ENCODE results near the gene PKNOX2.

PKNOX2 gene

DNA sequence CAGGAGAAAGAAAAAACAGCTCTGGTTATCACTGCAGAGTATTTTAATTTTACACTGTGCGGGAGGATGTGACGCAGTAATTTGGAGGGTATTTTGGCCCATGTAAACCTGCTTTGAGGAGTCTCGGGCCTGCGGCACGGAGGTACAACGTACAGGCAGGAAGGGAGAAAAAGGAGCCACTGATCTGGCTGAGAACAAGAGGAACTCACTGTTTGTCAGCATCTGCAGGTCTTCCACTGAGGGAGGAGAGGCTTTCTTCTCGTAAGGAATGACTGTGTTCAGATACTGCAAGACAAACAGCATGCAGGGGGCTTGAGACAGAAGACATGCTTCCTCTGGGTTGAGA is 287.5 kb downstream of the PKNOX2 start:
- no peak for DNase-seq

DNA sequence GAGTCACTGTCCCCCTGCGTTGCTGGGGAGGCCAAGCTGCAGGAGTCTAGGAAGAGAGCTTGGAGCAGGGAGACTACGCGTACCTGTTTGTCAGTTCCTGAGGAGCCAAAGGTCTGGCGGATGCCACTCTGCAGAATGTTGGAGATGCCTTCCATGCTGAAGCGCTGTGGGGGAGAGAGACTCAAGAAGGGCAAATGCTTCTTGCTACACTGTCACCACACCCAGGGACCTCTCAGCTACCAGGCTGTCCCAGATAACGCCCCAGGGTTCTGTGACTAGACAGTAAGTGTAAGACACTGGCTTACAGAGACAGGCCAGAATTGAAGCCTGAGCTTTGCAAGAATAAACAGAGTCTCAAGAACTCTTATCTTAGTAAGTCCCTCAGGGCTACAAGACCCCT is 289.5 kb downstream of the PKNOX2 start:
- no peak for DNase-seq

DNA sequence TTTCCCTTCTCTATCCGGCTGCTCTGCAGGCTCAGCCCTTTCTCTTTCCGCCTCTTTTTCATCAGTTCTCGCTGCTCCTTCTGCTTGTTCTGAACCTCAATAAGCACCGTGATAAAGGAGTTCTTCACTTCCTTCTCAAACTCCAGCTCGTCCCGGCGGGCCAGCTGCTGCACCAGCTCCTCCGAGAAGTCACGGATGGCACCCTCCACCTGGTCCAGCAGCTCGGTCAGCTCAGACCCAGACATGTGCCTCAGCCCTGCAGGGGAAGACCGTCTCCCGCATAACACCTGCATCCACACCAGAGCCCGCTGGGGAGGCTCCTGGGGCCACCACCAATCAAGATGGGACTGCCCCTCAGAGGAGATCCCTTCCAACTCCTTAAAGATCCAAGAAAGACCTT is 291.3 kb downstream of the PKNOX2 start:
- no peak for DNase-seq

DNA sequence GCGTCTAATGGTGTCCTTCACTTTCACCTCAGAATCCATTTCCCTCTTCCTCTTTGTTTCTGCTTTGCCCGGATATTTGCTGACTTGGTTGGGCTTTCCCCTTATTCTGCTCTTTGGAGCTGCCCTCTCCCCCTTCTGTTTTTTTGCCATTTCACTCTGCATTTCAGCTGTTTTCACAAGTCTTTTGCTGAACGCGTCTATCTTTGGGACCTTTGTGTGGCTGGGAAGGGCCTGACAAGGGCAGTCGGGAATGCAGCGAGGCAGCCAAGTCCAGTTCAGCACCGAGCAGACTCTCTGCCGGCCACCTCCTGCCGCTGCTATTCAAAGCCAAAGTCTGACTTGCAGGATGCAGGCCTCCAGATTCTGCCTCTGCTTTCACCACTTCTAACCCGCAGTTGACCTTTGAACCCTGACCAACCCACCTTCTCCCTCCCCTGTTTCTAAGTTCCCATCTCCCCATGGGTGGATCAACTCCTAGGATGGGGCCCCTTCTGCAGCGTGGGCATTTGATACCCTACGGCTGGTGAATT is 293.3 kb downstream of the PKNOX2 start:
- DNase-seq, result no peak

DNA sequence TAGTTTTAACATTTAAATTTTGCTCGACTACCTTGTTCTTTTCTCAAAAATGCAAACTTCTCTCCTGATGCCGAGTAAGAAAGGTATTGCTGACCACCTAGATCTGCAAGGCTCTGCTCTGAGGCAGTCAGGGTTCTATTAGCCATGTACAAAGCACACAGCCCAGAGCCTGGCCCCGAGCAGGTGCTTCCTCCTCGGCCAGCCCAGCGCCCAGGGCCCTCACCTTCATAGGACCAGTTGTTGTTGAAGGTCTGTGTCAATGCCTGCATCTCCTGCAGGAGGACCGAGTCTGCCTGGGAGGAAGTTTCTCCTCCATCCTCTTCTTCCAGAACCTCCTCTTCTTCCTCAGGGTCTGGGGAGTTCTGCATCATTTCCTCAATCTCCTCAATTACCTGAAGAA is 295.7 kb downstream of the PKNOX2 start:
- no peak for DNase-seq

DNA sequence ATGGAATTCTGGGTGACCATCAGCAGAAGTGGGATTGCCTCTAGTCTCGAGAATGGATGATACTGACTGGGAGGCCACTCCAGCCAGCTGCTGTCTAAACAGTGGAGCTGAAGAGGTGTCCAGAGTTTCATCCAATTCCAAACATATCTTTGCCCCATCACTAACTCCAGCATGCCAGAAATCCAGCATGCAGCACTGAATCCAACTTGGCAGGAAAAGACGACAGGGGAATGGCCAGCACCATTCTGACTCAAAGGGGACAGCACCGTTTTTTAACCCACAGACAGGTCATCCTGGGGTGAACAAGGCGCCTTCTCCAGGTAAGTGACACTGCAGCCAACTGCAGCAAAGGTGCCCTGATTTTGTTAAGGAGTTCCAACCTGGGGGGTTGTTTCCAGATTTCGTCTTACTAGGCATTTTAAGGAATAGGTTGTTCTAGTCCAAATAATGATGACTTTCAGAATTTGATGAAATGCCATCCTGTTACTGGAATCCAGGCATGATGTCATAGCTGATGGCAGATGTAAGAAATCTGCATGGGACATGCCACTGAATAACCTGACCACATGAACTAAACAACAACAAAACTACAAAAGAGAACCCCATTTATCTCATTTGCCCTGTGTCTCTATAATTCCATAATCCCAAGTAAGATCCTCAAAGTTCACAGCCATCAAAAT is 299.2 kb downstream of the PKNOX2 start:
- no peak for DNase-seq

DNA sequence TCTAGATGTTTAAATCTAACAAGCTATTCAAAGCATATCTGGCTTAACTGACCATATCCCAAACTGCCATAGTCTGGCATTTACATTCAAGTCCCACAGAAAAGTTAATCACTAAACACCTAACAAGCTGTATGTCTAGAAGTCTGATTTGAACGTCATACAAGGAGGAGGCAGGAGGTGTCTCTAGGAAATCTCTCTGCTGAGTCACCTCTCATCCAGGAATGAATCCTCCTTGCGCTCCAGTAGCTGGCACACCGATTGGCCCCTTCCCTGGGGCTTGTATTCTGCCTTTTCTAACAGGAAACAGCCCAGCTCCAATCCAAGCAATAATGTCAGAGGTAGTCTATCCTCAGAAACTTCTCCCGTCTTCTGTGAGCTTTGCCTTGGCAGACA is 299.7 kb downstream of the PKNOX2 start:
- DNase-seq, result no peak

DNA sequence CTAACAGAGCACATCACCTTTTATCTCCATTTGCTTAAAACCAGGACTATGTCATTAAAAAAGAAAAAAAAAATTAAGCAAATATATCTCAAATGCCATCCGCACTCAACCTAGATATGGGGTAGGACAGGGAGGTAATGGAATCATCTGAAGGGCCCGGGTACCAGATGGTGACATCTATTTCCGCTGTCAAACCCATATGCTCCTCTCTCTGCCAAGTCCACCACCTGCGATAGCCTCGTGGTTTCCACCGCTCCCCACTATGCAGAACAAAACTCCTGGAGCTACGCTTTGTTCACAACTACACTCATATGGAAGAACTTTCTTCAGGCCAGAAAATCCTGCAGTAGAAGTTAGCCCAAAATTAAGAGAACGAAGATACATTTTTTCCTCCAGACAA is 300.1 kb downstream of the PKNOX2 start:
- no peak for DNase-seq

DNA sequence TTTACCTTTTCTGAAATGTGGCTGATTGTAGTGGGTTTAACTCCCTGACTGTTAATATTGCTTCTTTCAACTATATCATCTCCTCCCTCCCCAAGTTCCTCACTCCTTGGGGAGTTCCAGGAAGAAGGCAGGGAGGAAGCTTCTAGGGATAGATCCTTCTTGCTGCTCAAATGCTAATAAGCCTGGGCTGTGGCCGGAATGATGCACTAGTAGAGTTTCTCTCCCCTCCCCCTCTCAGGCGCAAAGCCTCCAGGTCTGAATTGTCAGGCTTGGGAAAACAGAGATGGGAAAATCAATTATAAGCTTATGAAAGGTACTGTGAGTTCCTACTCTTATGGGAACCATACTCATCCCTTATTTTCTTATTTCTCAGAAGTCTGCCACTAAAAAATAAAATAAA is 300.7 kb downstream of the PKNOX2 start:
- no peak for DNase-seq

DNA sequence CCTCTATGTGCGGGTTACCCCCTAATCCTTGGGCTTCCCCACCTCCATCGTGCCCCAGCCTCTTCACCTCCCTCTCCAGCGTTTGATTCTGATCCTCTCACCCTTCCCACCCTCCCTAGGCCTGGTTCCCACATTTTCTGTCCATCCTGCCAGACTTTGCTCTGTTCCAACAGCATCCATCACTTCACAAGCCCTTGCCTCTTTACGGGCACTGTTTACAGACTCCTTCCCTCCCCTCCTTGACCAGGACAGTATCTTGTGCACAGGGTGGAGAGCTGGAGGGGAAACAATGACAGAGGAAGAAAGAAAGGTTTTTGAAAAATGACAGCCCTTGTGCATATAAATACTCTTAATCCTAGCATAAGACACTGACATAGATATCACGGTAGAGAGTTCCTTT is 301.1 kb downstream of the PKNOX2 start:
- no peak for DNase-seq

- no peak for DNase-seq
Observed at GRCh38 chr11:125468025-125468424, 303.5 kb downstream of the PKNOX2 start.

- DNase-seq, result no peak
Observed at GRCh38 chr11:125468852-125469251, 304.3 kb downstream of the PKNOX2 start.

- DNase-seq, result no peak
Observed at GRCh38 chr11:125470355-125470754, 305.8 kb downstream of the PKNOX2 start.

DNA sequence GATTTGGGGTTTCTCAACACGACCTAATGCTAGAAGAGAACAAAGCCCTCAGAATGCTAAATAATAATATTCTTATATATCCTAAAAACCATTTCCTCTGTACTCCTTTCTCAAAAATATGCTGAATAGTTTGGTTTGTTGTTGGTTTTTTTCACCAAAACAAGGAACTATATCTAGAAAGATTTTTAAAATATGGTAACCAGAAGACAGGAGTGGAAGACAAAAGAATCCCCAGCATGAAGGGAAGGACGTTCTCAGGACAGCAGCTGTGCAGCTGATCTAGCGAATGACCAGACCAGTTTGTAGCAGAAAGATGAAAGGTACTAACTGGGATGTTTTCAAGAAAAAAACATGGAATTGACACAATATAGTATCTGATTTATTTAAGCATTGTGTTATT is 312.2 kb downstream of the PKNOX2 start:
- no peak for DNase-seq

DNA sequence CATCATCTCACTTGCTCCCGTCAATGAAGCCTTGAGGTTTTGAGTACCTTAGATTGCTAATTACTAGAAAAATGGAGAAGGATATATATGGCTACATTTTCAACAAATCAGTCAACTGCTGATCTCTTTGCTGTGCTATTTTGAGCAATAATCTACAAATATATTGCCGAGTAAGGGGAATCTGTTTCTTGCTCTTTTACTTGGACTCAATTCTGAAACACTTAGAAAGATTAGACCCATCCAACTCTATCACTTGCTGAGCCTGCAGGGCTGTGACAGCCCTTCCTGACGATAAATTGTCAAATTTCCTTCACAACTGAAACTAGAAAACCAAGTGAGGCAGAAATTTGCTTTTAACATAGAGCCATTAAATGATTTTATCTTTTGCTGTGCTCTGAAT is 314.6 kb downstream of the PKNOX2 start:
- no peak for DNase-seq

DNA sequence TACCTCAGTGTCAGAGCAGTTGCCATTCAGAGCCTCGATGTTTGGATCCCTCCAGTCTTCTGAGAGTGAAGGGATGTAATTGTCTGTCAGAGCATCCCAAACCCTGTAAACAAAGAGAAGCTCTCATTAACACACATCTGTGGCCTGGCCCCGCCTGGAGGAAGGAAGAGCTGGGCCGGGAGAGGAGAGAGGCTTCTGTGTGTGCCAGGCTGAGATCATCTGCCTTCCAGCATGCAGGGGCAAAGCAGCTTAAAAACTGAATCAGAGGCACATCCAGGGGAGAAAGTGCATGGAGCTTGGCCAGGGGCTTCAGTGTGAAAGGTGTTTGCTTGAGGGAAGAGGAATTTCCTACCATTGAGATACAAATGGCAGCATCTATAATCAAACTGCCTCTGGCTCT is 317.0 kb downstream of the PKNOX2 start:
- no peak for DNase-seq

Measured in T-helper 1 cell (primary cell).